SH-SY5Y (cell line): ENCODE results near the gene IL24.

Source experiments
- GATA2 ChIP-seq: IDR thresholded peaks from 2 replicates; pipeline ENCODE4 v1.6.1; 2011; ENCODE audit warnings: mild to moderate bottlenecking, low read depth, low read length
- GATA3 ChIP-seq: IDR thresholded peaks from 2 replicates; pipeline ENCODE4 v1.6.1; 2011; ENCODE audit warnings: low read depth, mild to moderate bottlenecking, low read length, moderate library complexity

DNA sequence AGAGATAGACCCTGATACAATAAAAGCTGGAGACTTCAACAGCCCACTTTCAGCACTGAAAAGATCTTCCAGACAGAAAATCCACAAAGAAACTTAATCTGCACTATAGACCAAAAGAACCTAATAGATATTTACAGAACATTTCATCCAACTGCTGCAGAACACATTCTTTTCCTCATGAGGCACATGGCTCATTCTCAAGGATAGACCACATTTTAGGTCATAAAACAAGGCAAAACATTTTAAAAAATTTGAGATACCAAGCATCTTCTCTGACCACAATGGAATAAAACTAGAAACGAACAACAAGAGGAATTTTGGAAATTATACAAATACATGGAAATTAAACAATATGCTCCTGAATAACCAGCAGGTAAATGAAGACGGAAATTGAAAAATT is 46.8 kb upstream of the IL24 start:
- TF ChIP-seq GATA3 (no peak), GATA2 (no peak)
